ENCODE measurements around the gene BACE1.

GRCh38 chr11:117315285-117316196 is 515 bp downstream of the BACE1 start:
- TF ChIP-seq POLR2A (IDR thresholded peaks at IDR 0.05) (no peak), CTCF (IDR thresholded peaks at IDR 0.05 in 8 of 11, conservative IDR thresholded peaks at IDR 0.05 in 3 of 11) (no peak)
